ENCODE data around the gene TBC1D2B.

The TBC1D2B gene

DNA sequence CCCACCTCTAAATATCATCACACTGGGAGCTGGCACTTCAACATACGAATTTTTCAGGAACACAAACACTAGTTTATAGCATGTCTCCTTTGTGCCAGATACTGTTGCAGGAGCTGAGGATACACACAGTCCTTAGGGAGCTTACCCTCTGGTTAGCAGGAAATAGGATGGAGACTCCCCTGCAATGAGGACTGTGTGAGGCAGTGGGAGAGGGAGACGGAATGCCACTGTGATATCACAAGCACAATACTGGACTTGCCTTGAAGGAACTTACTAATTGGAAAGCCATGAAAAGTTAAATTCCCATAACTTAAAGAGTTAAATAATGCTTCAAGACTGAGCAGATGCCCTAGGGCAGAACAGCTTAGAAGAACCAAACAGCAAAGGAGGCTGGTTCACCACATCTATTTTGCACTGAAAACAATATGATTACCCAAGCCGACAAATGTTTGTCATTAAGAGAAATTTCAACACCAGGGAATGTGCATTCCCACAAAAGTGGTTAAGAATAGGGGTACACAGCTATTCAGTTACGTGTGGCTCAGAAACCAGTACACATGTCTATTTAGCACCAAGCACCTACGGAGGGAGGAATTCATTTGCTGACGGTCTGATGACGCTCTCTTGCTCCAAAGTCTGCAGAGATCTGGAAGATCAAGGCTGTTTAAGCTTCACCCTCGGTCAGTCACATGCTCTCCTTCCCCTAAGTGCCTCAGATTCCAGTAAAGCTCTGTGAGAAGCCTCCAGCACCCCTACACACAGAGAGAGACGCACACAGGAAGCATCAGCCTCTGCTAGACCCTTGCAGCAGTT, 5.2 kb downstream of the TBC1D2B start:
- no peak for DNase-seq (ENCODE audit: low read depth in 2 of 2)

DNA sequence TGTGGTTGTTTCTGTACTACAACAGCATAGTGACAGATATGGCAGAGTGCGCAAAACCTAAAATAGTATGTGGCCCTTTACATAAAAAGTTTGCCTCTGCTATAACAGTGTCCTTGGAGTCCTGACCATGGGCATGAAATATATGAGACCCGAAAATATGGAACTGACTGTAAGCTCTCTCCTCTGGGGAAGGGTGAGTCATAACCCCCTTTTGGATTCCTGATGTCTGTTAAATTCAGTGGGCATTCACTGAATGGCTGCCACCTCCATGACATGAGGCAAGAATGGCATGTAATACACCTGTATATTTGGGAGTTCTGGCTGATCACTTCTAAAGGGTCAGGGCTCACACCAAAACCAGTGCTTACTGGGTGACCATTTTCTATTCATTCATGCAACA, 6.1 kb downstream of the TBC1D2B start:
- DNase-seq (ENCODE audit: low read depth in 2 of 2): no peak

GRCh38 chr15:78070049-78070700, 7.3 kb downstream of the TBC1D2B start:
- DNase-seq (ENCODE audit: low read depth in 2 of 2): no peak

DNA sequence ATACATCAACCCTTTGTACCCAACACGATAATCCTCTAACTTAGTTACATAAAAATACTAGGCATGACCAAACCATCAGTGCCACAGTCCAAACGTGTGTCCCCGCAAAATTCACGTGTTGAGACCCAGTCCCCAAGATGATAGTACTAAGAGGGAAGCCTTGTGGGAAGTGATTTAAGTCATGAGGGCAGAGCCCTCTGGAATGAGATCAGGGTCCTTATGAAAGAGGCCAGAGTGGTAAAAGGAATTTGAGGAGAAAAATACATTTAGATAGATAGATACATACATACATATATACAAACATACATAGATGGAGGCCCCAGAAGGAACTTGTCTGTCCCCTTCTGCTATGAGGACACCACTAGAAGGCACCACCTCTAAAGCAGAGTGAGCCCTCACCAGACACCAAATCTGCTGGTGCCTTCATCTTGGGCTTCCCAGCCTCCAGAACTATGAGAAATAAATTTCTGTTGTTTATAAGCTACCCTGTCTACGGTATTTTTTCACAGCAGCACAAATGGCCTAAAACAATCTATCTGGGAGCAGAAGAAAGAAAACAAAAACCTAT, 8.0 kb downstream of the TBC1D2B start:
- no peak for DNase-seq (ENCODE audit: low read depth in 2 of 2)

DNA sequence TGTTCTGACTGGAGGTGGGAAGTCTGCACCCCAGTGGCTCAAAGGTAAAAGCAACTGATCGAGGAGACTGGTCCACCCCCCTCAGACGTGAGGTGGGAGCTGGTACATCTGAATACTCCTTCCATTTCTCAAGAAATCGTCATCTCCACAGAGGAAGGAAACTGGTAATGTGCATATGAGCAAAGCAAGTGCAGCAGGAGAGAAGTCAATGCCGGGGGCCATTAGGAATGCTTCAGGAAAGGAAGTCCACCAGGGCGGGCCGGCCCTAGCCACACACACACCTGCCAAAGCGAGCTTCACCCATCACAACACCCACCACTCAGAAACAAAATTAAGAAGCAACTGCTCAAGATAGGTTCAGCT, 8.5 kb downstream of the TBC1D2B start:
- DNase-seq (ENCODE audit: low read depth in 2 of 2): no peak

DNA sequence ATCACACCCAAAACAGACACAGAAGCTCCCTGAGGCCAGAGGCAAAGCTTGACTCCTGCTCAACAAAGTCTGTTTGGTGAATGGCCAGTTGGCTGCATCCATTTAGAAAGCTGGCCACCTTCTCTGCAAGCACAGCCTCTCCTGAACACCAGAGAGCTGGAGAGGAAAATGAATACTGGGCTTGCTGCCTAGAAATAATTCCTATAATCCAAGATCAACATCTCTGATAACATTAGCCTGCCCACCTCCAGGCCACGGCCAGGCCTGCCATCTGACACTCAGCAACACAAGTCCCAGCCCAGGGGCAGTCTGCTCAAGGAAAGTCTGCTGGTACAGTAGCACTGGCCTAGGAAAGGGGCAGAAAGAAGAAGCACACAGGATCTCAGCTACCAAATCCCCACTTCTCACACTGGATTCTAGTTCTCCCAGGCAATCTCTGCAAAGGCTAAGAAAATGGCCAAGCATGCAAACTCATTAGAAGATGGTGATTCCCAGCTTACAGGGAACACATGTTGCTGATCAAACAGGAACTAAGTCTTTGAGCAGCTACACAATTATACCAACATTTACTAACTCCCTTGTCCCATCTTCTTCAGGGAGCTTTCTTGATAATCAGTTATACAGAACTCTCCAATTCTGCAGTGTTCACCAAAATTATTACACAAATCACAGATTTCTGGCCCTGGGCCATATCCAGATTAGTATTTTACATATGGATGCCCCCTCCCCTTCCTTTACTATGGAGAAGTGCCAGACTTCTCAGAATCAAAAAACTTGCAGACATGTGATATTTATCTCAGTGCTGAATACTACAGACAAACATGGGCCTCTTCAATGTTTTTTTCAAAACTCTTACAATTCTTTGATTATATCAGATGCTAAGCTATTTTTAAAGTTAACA, 9.9 kb downstream of the TBC1D2B start:
- no peak for DNase-seq (ENCODE audit: low read depth in 2 of 2)

DNA sequence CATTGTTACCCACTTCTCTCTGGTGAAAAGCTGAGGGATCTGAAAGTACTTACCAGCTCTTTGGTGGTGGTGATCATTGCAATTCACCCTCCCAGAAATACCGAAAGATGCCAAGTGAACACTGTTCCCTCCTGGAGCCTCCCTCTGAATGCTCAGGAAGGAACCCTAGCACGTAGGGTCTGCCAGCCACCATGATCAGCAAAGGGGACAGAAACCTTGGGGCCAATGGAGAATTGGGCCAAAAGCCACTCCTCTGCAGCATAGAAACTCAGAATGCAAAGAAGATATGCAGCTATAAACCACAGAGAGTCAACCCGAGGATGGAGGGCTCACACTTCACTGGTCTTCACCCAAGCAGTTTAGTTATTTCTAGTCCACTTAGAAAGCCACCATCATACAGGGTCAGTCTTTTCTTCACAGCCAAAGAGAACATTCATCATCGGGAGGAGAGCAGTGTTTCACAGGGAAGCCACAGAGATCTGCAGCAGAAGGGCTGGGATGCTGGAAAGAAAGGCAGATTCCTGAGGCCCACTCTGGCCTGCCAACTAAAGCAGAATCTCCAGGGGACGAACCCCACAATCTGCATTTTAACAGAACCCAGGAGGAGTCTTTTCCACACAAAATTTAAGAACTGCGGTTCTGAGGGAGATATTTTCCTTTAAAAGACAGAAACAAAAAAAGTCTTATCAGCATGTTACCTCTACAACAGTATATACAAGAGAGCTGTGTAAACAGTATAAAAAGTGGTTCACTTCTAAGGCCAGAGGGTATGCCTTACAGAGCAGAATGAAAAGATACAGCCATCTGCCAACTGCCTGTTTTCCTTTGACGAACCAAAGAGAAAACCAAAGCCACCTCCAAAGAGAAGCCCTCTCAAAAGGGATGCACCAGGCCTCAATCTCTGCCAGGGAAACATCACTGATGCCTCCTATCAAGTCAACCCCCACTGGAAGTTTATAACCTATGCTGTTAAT, 11.3 kb downstream of the TBC1D2B start:
- DNase-seq (ENCODE audit: low read depth in 2 of 2): no peak

- DNase-seq (ENCODE audit: low read depth in 2 of 2): no peak
Measured at GRCh38 chr15:78065284-78065872, 12.1 kb downstream of the TBC1D2B start.

- DNase-seq (ENCODE audit: low read depth in 2 of 2): no peak
Measured at GRCh38 chr15:78064544-78064943, 13.0 kb downstream of the TBC1D2B start.

DNA sequence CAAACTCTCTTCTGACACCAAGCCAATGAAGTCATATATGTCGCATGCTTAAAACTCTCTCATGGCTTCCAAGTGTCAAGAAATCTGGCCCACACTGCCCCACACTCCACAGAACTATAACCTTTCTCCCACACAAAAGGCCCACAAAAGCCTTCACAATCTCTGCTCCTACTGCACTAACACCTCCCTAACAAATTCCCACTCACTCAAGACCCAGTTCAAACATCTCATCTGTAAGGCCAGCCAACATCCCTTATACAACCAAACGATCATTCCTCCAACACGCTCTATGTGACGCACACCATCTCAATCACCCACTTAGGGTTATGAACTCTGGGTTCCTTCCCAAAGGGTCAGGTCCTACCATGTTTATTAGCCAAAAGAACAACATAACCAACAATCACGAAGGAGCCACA, 13.5 kb downstream of the TBC1D2B start:
- no peak for DNase-seq (ENCODE audit: low read depth in 2 of 2)

DNA sequence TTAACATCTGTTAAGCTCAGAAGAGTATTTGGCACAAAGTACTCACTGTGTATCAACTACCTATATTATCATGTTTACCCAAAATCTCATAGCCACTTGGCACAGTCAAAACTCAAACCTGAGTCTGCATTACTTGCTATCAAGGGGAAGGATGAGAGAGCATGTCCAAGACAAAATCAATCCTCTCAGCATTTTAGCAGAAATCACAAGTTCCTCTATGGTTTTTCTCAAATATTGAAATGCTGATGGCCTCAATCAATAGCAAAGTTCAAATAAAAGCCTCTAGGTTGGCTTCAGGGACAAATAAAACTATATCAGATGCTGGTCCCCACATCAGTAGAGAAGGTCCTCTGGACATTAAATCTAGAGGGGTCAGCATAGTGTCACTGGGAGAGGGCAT, 14.3 kb downstream of the TBC1D2B start:
- DNase-seq (ENCODE audit: low read depth in 2 of 2): no peak

GRCh38 chr15:78061963-78062427, 15.5 kb downstream of the TBC1D2B start:
- no peak for DNase-seq (ENCODE audit: low read depth in 2 of 2)

GRCh38 chr15:78060232-78060631, 17.3 kb downstream of the TBC1D2B start:
- DNase-seq (ENCODE audit: low read depth in 2 of 2): no peak

- DNase-seq (ENCODE audit: low read depth in 2 of 2): no peak
Measured at GRCh38 chr15:78059110-78059839, 18.2 kb downstream of the TBC1D2B start.

GRCh38 chr15:78058401-78058935, 19.0 kb downstream of the TBC1D2B start:
- DNase-seq (ENCODE audit: low read depth in 2 of 2): no peak

GRCh38 chr15:78057803-78058202, 19.7 kb downstream of the TBC1D2B start:
- DNase-seq (ENCODE audit: low read depth in 2 of 2): no peak

- DNase-seq (ENCODE audit: low read depth in 2 of 2): no peak
Measured at GRCh38 chr15:78056714-78057269, 20.7 kb downstream of the TBC1D2B start.

GRCh38 chr15:78055919-78056713, 21.4 kb downstream of the TBC1D2B start:
- DNase-seq (ENCODE audit: low read depth in 2 of 2): no peak

Data from activated CD4-positive, alpha-beta T cell treated with anti-CD3 and anti-CD28 coated beads for 24 hours (primary cell).